HG03442 (cell line): ENCODE measurements around the gene DCXR.
A peak's percentile ranks its signal among the peaks of the same experiment; 100 is the strongest.

Experiments
- ATAC-seq: cut with Tn5 transposase; IDR thresholded peaks from one replicate; pipeline ENCODE4 v1.9.1; 2021; ENCODE audit warnings: mild to moderate bottlenecking, moderate library complexity; ENCODE audit not compliant: unreplicated experiment

The DCXR gene

DNA sequence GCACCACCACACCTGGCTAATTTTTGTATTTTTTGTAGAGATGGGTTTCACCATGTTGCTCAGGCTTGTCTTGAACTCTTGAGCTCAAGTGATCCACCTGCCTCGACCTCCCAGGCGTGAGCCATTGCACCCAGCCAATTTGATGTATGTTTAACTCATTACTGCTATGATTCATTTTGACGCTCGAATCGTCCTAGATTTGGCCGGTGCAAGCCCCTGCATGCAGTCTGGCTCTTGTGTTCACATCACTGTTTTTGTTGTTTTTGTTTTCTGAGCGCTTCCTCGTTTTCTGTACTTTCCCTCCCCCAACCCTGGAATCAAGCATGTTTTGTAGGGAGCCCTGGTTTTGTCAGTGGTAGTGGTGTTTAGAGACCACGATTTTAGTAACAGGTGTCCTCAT is 35.9 kb upstream of the DCXR start:
- no peak for ATAC-seq

DNA sequence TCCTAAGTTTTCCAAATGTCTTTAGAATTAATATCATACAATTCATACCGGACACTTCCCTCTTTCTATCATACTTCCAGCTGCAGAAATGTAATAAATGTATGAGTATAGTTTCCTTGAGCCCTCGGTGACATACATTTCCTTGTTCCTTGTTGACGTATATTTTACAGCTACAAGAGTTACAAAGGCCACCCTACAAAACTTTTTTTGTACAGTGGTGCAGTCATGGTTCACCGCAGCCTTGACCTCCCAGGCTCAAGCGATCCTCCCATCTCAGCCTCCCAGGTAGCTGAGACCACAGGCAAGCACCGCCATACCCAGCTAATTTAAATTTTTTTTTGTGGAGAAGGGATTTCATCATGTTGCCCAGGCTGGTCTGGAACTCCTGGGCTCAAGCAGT is 35.3 kb upstream of the DCXR start:
- ATAC-seq = no peak

DNA sequence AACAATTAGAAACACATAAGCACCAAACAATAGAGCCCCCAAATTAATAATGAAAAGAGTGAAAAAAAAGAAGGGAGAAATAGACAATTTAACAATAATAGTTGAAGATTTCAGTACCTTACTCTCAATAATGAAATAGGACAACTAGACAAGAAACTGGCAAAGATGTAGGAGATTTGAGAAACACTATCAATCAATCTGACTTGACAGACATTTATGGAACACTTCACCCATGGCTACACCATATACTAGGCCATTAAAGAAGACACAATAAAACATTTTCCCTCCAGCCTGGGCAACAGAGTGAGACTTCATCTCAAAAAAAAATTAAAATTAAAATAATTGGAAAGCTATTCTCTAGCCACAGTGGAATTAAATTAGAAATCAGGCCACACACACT is 33.1 kb upstream of the DCXR start:
- ATAC-seq = no peak

DNA sequence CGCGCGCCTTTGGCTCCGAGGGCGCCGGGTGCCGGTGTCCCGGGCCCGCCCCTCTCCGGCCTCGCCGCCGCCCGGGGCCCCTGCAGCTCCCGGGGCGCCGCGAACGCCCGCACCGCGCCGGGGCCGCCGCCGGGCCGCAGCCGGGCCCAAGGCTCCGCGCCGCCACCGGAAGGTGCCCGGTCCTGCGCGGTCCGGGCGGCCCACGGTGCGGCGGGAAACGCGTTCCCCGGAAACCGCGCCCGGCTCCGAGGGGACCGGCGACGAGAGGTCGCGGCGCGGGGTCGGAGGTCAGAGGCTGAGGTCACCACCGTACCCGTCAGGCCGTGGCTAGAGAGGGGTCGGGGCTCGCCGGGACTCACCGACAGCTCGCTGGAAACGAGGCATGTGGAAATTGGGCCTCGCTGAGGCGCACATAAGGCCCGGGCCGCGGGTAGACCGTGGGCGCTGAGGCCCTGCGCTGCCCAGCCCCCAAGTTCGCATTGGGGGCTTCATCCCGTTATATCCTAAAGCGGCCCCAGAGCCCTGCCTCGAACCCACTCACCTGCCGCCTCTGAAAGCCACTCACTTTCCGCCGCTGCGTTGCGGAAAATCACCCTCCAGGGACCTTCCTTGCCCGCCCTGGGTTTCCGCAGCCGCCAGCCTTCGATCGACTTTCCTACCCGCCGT is 28.3 kb upstream of the DCXR start, which contains the start of gene DUS1L:
TSS of gene DUS1L (minus strand) at position 167 of the 666 bp plus-strand sequence. CDS start 745 bp downstream, outside the sequence.
- peak; percentile 68 for ATAC-seq

DNA sequence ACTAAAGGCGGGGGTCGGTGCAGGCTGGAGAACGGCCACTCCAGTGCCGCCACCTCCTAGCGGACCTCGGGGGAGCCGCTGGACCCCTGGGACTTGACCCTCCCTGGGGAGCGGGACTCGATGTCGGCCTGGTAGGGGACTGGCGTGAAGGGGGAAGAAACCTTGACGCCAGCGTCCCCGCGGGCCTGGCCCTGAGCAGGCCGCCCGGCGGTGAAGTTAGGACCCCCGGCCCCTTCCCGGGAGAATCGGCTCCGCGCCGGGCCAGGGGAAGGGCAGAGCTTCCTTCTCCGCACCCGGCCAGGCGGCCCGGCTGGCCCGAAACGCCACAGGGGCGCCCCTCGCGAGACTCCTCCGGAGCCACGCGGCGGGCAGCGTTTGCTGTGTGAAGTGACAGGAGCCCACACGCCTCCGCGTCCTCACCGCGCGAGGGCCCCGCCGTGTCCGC is 27.7 kb upstream of the DCXR start:
- ATAC-seq = no peak

DNA sequence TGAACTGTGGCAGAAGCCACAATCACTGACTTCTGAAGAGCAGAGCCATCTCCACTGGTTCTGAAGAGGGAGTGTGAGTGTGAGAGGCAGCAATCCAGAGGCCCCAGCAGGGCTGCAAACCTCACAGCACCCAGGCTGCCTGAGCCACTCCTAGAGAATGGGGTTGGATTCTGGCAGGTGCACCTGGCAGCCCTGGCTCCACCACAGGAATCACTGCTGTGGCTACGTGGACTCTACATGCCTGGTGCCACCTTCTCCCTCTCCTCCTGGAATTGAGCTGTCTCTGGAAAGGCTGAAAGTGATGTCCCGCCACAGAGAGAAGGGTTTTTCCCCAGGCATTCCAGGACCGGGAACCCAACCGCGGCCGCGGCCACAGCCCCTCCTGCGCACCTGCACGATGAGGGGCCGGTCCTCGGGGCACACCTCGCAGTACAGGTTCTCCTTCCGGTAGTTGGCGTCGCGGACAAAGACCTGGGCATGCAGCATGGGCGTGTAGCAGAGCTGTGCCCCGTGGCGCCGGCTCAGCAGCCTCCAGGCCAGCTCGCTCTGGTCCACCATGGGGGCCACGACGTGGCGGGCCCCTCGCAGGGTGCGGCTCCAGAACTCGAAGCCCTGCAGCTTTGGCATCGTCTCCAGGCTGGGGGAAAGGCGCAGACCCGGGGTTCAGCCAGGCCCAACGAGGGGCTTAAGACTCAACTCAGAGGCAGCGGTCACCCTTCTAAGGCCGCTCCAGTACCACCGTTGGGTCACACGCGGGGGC is 27.1 kb upstream of the DCXR start:
- no peak for ATAC-seq

DNA sequence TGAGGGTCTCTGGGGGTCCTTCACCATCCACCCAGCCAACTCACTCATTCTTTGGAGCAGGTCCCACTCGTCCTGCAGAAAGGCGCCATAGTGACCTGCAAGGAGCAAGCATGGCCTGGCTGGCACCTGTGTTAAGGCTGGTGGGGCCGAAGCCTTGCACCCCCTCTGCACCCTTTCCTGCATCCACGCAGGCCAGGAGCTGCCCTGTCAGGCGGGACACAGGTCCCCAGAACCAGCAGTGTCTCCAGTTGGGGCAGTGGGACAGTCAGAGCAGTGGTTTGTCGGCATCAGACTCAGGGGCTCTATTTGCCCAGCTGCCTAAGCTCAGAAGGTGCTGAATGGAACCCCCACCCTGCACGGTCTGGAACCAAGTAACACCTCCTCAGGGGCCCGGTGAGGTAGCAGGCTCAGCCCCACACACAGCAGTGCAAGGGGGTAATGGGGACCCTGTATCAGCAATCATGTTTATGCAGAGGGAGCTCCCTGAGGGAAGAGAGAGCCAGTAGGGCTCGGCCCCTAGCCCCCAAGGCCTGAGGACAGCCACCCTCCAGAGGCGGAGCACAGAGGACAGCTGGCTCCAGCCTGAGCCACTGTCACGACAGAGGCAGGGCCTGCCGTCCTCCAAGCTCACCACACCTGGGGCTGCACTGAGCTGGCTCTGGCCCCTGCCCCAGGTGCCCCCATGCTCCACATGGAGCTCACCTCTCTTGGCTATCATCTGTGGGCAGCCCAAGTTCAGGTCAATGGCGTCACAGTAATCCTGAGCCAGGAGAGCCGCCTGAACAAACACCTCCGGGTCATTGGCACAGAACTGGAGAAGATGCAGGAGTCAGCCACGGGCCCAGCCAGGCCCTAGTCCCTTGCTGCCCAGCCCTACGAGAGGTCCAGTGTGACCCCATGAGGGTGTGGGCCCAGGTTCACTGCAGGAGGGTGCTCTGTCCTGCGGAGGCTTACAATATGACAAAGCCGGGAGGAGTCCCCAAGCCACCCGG is 26.2 kb upstream of the DCXR start:
- no peak for ATAC-seq

DNA sequence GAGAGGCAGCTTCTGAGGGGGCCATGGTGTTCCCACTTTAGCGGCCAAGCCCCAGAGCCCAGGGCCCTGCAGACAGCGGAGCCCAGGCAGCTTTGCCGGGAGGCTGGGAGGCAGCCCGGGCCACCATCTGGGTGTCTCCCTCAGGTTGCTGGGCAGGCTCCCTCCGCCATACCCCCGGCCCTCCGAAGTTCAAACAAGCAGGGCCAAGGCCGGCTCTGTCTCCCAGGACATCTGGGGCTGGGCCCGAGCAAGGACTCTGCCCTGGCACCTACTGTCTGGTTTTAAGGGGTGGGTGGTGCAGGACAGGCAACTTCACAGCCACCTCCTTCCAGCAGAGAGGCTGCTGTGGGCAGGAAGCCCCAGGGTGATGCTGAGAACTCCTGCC is 25.5 kb upstream of the DCXR start:
- ATAC-seq = no peak

DNA sequence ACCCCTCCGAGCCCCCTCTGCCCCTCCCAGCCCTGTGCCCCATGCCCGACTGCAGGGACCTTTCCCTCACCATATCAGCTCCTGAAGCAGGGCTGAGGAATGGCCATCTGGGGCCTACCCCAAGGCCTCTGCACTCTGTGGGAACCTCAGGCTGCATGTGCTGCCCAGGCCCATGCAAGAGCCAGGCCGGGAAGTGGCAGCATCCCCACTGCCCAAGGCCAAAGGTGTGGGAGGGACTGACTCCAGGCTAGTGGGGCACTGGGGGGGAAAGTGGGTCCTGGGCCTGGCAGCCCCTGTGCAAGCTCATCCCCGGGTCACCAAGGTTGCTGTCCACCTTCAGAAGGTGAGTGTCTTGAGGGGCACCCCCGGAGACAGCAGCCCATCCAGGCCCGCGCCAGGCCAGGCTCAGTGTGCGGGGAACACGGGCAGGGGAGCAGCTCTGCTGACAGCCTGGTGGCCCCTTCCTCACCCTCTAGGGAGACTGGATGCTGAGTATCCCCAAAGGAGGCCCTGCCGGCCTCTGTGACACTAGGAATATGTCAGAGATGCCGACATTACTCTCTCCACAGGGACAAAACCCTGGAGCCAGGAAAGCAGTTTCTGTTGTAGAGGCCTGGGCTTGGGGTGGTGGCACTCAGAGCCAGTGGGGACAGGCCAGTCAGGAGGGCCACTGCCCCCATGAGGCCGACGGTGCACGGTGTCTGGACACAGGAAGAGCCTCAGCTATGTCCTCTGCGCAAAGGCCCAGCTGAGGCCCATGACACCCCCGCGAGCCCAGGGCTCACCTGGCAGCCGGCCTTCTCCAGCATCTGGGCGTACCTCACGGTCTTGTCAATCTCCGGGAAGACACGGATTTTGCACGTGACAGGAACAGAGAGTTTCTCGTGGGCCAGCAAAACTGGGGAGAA is 24.8 kb upstream of the DCXR start:
- no peak for ATAC-seq

DNA sequence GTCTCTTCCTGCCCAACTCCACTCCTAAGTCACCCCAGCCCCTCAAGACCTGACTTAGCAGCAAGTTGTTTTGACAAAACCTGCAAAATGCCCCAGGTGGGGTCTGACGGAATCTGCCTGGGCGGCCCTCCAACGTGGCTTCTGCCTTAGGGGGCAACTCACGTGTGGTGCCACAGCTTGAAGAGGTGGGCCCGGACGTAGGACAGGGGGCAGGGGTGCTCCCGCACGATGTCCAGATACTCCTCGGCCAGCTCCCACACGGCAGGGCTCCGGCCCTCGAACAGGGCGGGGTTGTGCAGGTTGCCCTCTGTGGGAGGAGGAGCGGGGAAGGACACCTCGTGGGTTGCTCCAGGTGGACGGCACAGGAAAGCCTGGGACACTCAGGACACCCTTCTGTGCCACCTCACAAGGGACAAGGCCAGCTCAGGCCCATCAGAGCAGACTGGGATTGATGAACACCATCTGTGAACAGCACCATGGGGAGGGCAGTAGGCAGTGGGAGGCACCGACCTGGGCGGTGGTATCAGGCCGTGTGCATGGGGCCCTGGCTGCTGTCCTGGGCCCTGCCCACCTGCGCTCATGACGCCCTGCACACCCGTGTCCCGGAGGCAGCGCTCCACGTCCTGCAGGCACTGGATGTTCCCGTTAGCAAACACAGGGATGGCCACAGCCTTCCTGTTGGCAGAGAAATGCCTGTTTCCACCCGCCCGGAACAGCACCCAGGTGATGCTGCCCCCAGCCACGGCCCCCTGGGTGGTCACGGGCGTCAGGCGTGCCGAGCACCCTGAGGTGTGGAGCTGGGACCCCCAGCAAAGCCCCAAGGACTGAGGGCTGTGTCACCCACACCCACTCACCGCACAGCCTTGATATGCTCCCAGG is 23.8 kb upstream of the DCXR start:
- no peak for ATAC-seq

DNA sequence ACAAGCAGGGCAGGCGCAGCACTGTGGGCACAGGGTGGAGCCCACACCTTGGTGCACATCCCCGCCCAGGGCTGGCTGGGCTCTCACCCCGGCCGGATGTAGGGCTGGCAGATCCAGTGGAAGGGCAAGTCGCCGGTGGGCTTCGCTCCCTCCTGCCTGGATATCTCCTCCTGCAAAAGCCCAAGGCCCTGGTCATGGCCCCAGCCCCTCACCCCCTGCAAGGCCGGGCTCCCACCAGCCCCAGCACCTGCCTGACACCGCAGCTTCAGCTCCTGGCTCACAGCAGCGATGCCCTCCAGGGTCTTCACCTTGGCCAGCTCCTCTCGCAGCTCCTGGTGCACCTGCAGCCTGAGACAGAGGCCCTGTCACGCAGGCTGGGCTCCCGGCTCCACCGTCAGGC is 23.1 kb upstream of the DCXR start:
- ATAC-seq = no peak

DNA sequence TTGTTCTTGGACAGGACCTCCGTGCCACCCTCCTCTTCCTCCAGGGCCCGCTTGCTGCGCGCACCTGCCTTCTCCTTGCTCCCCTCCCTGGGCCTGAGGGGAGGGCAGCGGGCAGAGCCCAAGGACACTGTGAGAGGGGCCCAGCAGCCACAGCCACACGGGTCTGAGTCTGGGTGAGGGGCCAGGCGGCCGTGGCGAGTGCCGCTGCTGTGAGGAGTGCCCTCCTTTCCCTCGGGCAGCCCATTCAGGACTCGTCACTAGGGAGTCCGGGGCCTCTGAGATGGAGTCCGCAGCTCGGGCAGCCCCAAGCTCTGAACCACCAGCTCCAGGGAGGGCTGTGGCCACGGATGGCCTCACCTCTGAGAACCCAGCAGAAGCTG is 22.5 kb upstream of the DCXR start:
- no peak for ATAC-seq

DNA sequence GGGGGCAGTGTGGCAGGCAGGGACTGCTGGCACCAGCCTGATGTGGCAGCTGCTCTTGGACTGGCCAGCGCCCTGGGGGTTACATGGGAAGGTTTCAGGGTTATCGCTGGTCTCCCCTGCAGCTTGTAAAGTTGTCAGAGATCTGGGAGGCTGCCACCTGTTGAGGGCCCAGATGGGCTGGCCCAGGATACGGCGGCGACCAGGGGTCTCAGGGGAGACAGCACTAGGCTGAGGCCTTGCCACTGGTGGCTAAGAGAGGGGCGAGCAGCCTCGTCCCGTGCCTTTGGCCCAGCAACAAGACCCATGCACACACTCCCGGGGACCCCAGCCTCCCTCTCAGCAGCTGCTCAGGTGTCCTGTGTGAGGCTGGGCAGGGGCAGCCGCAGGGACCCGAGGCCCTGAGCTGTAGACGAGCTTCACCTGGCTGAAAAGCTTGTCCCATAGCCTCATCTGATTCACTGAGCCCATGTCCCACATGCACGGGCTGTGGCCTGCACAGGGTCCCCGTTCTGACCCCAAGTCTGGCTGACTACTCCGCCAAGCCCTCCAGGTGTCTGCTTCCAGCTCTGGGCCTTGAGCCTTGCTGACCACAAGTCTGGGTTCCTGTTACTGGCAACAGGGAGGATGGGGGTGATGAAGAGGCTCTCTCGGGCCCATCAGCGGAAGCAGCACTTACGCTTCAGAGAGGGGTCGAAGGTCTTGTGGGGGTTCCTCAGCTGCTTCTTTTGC is 21.9 kb upstream of the DCXR start:
- no peak for ATAC-seq

DNA sequence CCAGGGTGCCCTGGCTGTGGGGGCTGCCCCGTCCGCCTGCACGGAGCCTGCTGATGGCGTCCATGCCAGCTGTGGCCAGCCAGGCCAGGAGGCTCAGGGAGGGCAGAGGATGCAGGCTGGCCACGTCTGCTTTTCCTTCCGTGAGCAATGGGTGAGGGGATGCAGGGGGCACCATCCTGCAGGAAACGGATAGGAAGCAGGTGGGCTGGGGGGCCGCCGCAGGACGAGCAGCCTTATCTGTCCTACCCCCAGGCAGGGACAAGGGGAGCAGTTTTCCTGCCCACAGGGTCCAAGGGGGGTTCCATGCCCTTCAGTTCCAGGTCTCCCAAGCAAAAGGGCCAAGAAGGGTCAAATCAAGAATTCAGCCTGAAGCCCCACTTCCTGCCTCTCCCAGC is 21.4 kb upstream of the DCXR start:
- ATAC-seq = no peak

DNA sequence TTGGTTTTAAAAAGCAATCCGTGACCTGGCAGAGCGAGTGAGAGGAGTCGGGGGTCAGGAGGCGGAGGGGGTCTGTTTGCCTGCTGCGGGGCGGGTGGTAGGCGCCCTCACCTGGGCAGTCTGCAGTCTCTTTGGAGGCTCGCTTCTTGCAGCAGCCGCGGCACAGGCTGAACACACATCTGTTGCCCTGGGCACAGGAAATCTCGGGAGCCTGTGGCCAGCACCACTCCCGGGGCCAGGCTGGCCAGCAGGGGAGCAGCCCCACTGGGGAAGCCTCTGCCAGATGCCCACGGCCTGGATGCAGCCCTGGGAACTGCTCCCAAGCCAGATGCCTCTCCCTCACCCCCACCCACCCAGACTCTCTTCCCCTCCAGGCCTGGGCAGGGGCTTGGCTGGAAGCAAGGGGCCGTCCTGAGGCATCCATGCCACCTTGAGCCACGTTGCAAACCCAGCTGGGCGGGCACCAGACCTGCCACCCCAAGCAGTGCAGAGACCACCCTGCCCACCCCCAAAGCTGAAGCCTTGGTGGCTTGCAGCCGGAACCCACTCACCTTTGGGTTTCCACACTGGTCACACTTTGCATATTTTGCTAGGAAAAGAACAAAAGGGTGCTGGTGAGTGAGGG is 20.8 kb upstream of the DCXR start:
- no peak for ATAC-seq

DNA sequence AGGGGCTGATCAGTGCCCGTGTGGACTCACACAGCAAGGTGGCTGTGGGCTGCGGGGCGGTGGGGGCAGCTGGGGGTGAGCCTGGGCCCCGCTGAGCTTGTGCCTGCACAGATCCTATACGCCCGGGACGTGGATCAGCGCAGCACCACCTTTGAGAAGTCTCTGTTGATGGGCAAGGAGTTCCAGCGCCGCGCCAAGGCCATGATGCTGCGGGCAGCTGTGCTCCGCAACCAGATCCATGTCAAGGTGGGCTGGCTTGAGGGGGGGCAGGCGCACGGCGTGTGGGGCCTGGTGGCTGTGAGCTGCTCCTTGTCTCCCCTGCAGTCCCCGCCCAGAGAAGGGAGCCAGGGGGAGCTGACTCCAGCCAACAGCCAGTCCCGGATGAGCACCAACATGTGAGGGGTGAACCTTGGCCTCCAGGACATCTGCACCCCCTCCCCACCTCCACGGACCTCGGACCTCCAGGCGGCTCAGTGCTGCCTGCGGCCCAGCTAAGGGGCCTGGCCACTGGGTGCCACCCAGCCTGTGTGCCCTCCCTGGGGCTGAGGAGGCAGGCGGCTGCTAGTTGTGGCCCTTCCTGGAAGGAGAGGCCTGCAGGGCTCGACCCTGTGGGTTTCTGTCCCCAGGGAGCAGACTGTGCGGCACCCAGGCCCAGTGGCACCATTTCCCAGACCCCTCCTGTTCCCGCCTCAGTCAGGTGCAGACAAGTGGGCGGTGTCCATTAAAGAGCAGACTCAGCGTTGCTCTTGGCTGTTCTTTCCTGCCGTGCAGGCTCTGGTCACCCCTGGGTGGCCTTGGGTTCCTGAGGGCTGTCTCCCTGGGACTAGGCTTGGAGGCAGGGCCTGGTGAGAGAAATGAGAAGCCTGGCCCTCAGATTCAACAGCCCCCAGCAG is 19.5 kb upstream of the DCXR start:
- ATAC-seq = no peak
